Fibroblast of the aortic adventitia (primary cell): ENCODE measurements around the gene TULP1. TPM values are rescaled to one million over a fixed set of nuclear protein-coding genes. Genes with fewer than 3 reads are reported as not detected.

Experiments
- DNase-seq: peaks from one replicate; pipeline ENCODE4 v3.0.0-alpha.2; 2010; ENCODE audit warnings: low read depth
- H3K4me3 ChIP-seq: 2 replicates; pipeline ENCODE4 v1.5.1; 2011; ENCODE audit warnings: low read depth, mild to moderate bottlenecking, control low read depth, low read length, moderate library complexity
- CTCF ChIP-seq: IDR thresholded peaks from 2 replicates; pipeline ENCODE4 v1.5.1; 2011; ENCODE audit warnings: mild to moderate bottlenecking, low read length, control low read depth, inconsistent platforms; ENCODE audit not compliant: insufficient read depth
- total RNA-seq: library from RNA; depleted of rRNA; stranded (reverse); fragments of >200 nt; gene quantifications from 2 replicates; pipeline ENCODE4 v1.2.3, GENCODE V29; 2012; ENCODE audit warnings: low replicate concordance

The TULP1 gene
- total RNA-seq, 1 donor = not detected

- H3K4me3 ChIP-seq = no peak overlapping the region
- TF ChIP-seq CTCF = no peak
- no peak for DNase-seq
Measured at GRCh38 chr6:35514587-35514986, 1.9 kb upstream of the TULP1 start.

- no peak for TF ChIP-seq CTCF
- no peak overlapping the region for H3K4me3 ChIP-seq
- DNase-seq = no peak
Measured at GRCh38 chr6:35512006-35512405, 690 bp downstream of the TULP1 start.

DNA sequence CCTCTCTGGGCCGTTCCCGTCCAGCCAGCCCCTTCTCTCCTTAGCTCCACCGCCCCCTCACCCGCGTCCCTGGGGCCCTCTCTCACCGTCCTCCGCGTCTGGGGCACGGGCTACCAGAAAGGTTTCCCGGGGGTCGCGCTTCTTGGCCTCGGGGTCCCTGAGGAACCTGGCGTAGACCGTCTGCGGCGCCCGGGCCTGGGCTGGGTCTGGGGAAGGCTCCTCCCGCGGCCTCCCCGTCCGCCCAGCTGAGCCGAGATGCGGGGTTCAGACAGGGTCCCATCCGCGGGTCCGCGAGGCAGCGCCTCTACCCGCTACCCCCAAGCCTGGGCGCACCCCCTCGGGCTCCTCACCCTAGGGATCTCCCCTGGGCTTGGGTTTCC lies 1.1 kb downstream of the TULP1 start:
- no peak overlapping the region for H3K4me3 ChIP-seq
- no peak for TF ChIP-seq CTCF
- no peak for DNase-seq

GRCh38 chr6:35510916-35511561 lies 1.7 kb downstream of the TULP1 start:
- TF ChIP-seq CTCF = no peak
- no peak overlapping the region for H3K4me3 ChIP-seq
- no peak for DNase-seq

GRCh38 chr6:35508542-35508941 lies 4.2 kb downstream of the TULP1 start:
- no peak for DNase-seq
- no peak for TF ChIP-seq CTCF
- H3K4me3 ChIP-seq = no peak overlapping the region

GRCh38 chr6:35508027-35508426 lies 4.7 kb downstream of the TULP1 start:
- no peak for TF ChIP-seq CTCF
- no peak for DNase-seq
- H3K4me3 ChIP-seq = no peak overlapping the region

DNA sequence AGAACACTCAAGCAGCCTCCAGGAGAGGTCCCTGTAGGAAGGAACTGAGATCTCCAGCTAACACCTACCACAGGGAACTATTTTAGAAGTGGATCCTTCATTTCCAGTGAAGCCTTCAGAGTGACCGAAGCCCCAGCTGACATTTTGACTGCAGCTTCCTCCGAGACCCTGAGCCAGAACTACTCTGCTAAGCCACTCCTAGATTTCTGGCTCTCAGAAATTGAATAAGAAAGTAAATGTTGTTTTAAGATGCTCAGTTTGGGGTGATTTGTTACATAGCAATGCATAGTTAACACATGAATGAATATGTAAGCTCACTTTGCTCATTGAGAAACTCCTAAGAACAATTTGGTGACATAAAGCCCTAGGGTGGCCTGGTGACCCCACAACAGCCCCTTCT lies 5.5 kb downstream of the TULP1 start:
- no peak overlapping the region for H3K4me3 ChIP-seq
- TF ChIP-seq CTCF = no peak
- DNase-seq = no peak
